Measurements from ENCODE around the gene MSX2. TPM values are rescaled to one million over a fixed set of nuclear protein-coding genes. Genes with fewer than 3 reads are reported as not detected.
"Not testable (repeated sequence)": the region's sequence is repeated elsewhere in the genome, so short reads cannot be mapped to it uniquely, and the experiment has no call there.

Gene MSX2
- total RNA-seq, 1 experiment from 2014 or later = not detected

GRCh38 chr5:174760721-174761120 lies 36.3 kb downstream of the MSX2 start:
- intact Hi-C loops (cut with micrococcal nuclease; ENCODE audit: unreplicated experiment) = no loop called here
- H3K27ac ChIP-seq (ENCODE audit: low read depth, low read length, poor library complexity, severe bottlenecking) = no peak overlapping the region
- H3K4me1 ChIP-seq (ENCODE audit: insufficient read depth, low read length, poor library complexity, severe bottlenecking) = no peaks in the 10 kb centered on the region
- no peaks in the 10 kb centered on the region for H3K9me3 ChIP-seq (ENCODE audit: low read depth, low read length, poor library complexity, severe bottlenecking)
- H3K27me3 ChIP-seq (replicated peaks; ENCODE audit: insufficient read depth, low read depth, low read length, poor library complexity) = no peaks in the 10 kb centered on the region
- POLR2A ChIA-PET (ENCODE audit: low non-redundant PET) = no interaction called here
- no peak overlapping the region for H3K4me3 ChIP-seq (ENCODE audit: low read depth, low read length, poor library complexity, severe bottlenecking)
- no peak for DNase-seq (ENCODE audit: low spot score)
- no peaks in the 10 kb centered on the region for H3K36me3 ChIP-seq (ENCODE audit: insufficient read depth, low read length, poor library complexity, severe bottlenecking)
- TF ChIP-seq EZH2 (IDR thresholded peaks at IDR 0.05; ENCODE audit: borderline replicate concordance, low read depth, low read length, poor library complexity, severe bottlenecking) (no peak), CTCF (conservative IDR thresholded peaks at IDR 0.05; ENCODE audit: low read depth, low read length) (no peak)
- CTCF ChIA-PET = no interaction called here
- BruUV-seq (replicated peaks) = no TSS peak

- H3K36me3 ChIP-seq (ENCODE audit: insufficient read depth, low read length, poor library complexity, severe bottlenecking); H3K4me3 ChIP-seq (ENCODE audit: low read depth, low read length, poor library complexity, severe bottlenecking); DNase-seq (ENCODE audit: low spot score); H3K4me1 ChIP-seq (ENCODE audit: insufficient read depth, low read length, poor library complexity, severe bottlenecking); H3K9me3 ChIP-seq (ENCODE audit: low read depth, low read length, poor library complexity, severe bottlenecking); H3K27ac ChIP-seq (ENCODE audit: low read depth, low read length, poor library complexity, severe bottlenecking); CTCF ChIA-PET; intact Hi-C loops (cut with micrococcal nuclease; ENCODE audit: unreplicated experiment); H3K27me3 ChIP-seq (replicated peaks; ENCODE audit: insufficient read depth, low read depth, low read length, poor library complexity); POLR2A ChIA-PET (ENCODE audit: low non-redundant PET); BruUV-seq (replicated peaks): not testable (repeated sequence)
Measured at GRCh38 chr5:174761341-174761740, 37.0 kb downstream of the MSX2 start.

- no peak for DNase-seq (ENCODE audit: low spot score)
- Histone ChIP-seq H3K9me3 (ENCODE audit: low read depth, low read length, poor library complexity, severe bottlenecking) (no peaks in the 10 kb centered on the region), H3K4me3 (ENCODE audit: low read depth, low read length, poor library complexity, severe bottlenecking) (no peak overlapping the region), H3K27ac (ENCODE audit: low read depth, low read length, poor library complexity, severe bottlenecking) (no peak overlapping the region), H3K27me3 (replicated peaks; ENCODE audit: insufficient read depth, low read depth, low read length, poor library complexity) (no peaks in the 10 kb centered on the region), H3K36me3 (ENCODE audit: insufficient read depth, low read length, poor library complexity, severe bottlenecking) (no peaks in the 10 kb centered on the region), H3K4me1 (ENCODE audit: insufficient read depth, low read length, poor library complexity, severe bottlenecking) (no peaks in the 10 kb centered on the region)
- CTCF ChIA-PET = no interaction called here
- intact Hi-C loops (cut with micrococcal nuclease; ENCODE audit: unreplicated experiment) = no loop called here
- TF ChIP-seq CTCF (conservative IDR thresholded peaks at IDR 0.05; ENCODE audit: low read depth, low read length) (no peak), EZH2 (IDR thresholded peaks at IDR 0.05; ENCODE audit: borderline replicate concordance, low read depth, low read length, poor library complexity, severe bottlenecking) (no peak)
- POLR2A ChIA-PET (ENCODE audit: low non-redundant PET) = no interaction called here
- BruUV-seq (replicated peaks) = no TSS peak
Measured at GRCh38 chr5:174764309-174764708, 39.9 kb downstream of the MSX2 start.

GRCh38 chr5:174765540-174765939 lies 41.2 kb downstream of the MSX2 start:
- Histone ChIP-seq H3K27me3 (replicated peaks; ENCODE audit: insufficient read depth, low read depth, low read length, poor library complexity) (peaks cover under 1% of the 10 kb centered on the region), H3K36me3 (ENCODE audit: insufficient read depth, low read length, poor library complexity, severe bottlenecking) (no peaks in the 10 kb centered on the region), H3K27ac (ENCODE audit: low read depth, low read length, poor library complexity, severe bottlenecking) (no peak overlapping the region), H3K4me3 (ENCODE audit: low read depth, low read length, poor library complexity, severe bottlenecking) (no peak overlapping the region), H3K4me1 (ENCODE audit: insufficient read depth, low read length, poor library complexity, severe bottlenecking) (no peaks in the 10 kb centered on the region), H3K9me3 (ENCODE audit: low read depth, low read length, poor library complexity, severe bottlenecking) (no peaks in the 10 kb centered on the region)
- intact Hi-C loops (cut with micrococcal nuclease; ENCODE audit: unreplicated experiment) = no loop called here
- DNase-seq (ENCODE audit: low spot score) = no peak
- TF ChIP-seq EZH2 (IDR thresholded peaks at IDR 0.05; ENCODE audit: borderline replicate concordance, low read depth, low read length, poor library complexity, severe bottlenecking) = no peak
- TF ChIP-seq CTCF (conservative IDR thresholded peaks at IDR 0.05; ENCODE audit: low read depth, low read length) = no peak
- BruUV-seq (replicated peaks) = no TSS peak
- ChIA-PET POLR2A (ENCODE audit: low non-redundant PET) (no interaction called here), CTCF (no interaction called here)

Data from A673 (cell line).